ENCODE data around the gene PRDM1. TPM values are rescaled to one million over a fixed set of nuclear protein-coding genes. Genes with fewer than 3 reads are reported as not detected.

The PRDM1 gene
- total and polyA plus RNA-seq, 5 donors from 2014 or later: 48.6 to 327 (median 70.0) TPM

DNA sequence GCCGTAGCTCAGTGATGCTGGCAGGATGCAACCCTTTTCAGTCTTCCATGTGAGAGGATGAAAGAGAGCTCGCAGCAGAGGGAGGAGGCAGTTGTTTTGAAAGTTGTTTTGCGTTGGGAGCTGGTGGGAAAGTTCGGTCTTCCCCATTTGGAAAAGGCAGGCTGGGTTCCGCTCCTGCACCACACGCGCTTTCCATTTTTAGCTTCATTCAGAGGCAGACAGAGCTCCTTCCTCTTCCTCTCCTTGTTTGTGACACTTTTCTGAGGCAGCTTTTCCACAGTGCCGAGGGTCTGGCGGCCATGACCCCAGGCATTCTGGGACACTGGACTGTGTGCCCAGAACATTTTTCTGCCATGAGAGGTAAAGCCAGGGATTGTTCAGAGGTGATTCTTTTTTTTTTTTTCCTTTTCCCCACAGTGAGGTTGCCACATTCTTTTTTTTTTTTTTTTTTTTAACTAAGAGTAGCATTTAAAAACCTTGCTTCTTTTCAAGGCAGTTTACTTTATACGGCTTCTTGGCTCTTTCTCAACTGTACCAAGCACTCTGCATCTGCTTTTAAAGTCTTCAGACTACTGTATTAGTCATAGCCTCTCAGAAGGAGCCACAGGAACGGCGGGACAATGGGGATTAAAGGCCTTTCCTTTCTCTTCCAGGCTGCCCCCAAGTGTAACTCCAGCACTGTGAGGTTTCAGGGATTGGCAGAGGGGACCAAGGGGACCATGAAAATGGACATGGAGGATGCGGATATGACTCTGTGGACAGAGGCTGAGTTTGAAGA, 1.6 kb downstream of the PRDM1 start:
- H3K4me3 ChIP-seq (ENCODE audit: low read depth, low read length): peak overlapping the region; percentile 94
- no peak for DNase-seq
- peaks cover 4% of the 10 kb centered on the region for H3K27me3 Mint-ChIP-seq

DNA sequence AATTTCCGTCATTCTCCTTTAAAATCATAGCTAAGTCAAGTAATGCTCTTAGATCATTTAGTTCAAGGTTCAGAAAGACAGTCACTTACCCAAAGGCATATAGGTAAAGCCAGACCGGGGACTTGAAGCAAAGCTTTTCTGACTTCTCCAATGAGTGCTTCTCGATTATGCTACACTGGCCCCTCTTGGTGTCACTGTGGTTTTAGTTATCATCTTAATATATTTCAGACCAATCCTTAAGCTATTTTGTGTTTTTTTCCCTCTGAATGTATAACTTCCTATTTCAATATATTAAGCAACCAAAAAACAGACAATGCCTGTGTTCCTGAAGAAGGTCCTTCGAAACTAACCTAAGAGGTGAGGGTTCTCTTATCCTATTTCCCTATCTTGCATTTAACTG, 3.9 kb downstream of the PRDM1 start:
- H3K36me3 Mint-ChIP-seq: peaks cover 8% of the 10 kb centered on the region
- peaks cover 4% of the 10 kb centered on the region for H3K27me3 Mint-ChIP-seq

More for the DNA sequence above, 1.6 kb downstream of the PRDM1 start:
- no peaks in the 10 kb centered on the region for H3K9me3 Mint-ChIP-seq
- H3K36me3 ChIP-seq (ENCODE audit: control insufficient read depth, insufficient read depth, low read length): no peaks in the 10 kb centered on the region
- H3K4me1 Mint-ChIP-seq: peaks cover 37 to 92% (median 71%) of the 10 kb centered on the region in 4 donors
- peak overlapping the region; percentile 93 to 94 (median 94) for H3K4me3 Mint-ChIP-seq
- H3K9me3 ChIP-seq (ENCODE audit: control insufficient read depth in 2 of 2, low read length in 2 of 2): no peaks in the 10 kb centered on the region
- ATAC-seq (ENCODE audit: low read depth in 2 of 2): no peak
- H3K36me3 Mint-ChIP-seq: peaks cover 8% of the 10 kb centered on the region
- H3K27ac ChIP-seq (ENCODE audit: insufficient read depth, low read length, poor library complexity, severe bottlenecking): peak overlapping the region; percentile 72
- H3K27me3 ChIP-seq (ENCODE audit: control insufficient read depth, insufficient read depth, low read length): no peaks in the 10 kb centered on the region
- peaks cover 87% of the 10 kb centered on the region for H3K4me1 ChIP-seq (ENCODE audit: control insufficient read depth, insufficient read depth, low read length, poor library complexity, severe bottlenecking)
- H3K27ac Mint-ChIP-seq: peak overlapping the region; percentile 87 to 94 (median 88)

DNA sequence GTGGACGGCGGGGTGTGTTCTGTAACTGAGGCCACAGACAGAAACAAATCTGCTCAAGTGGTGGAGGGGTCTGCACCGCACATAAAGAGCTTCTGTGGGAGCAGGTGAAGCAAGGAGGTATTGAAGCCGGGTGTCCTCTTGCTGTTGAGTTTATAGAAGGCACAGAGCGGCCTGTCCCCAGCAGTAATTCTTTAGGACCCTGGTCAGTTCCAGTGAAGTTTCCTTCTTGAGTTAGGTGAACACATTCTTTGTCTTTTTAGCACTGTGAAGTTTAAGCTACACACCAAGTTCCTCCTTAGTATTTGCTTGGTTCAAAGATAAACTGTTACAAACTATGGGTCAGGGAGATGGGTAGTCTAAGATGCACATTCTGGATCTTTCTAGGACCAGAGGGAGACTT, 6.1 kb downstream of the PRDM1 start:
- no peak for DNase-seq
- Mint-ChIP-seq H3K27me3 (peaks cover 4% of the 10 kb centered on the region), H3K4me1 (peaks cover 26 to 92% (median 69%) of the 10 kb centered on the region in 4 donors), H3K9me3 (no peaks in the 10 kb centered on the region), H3K36me3 (peaks cover 15% of the 10 kb centered on the region), H3K27ac (peak overlapping the region; percentile 13 to 57 (median 56)), H3K4me3 (peak overlapping the region; percentile 71 to 94 (median 92))
- Histone ChIP-seq H3K9me3 (ENCODE audit: control insufficient read depth in 2 of 2, low read length in 2 of 2) (no peaks in the 10 kb centered on the region), H3K27ac (ENCODE audit: insufficient read depth, low read length, poor library complexity, severe bottlenecking) (peak overlapping the region; percentile 64), H3K36me3 (ENCODE audit: control insufficient read depth, insufficient read depth, low read length) (no peaks in the 10 kb centered on the region), H3K27me3 (ENCODE audit: control insufficient read depth, insufficient read depth, low read length) (no peaks in the 10 kb centered on the region), H3K4me1 (ENCODE audit: control insufficient read depth, insufficient read depth, low read length, poor library complexity, severe bottlenecking) (peaks cover 96% of the 10 kb centered on the region), H3K4me3 (ENCODE audit: low read depth, low read length) (peak overlapping the region; percentile 71)
- no peak for ATAC-seq (ENCODE audit: low read depth in 2 of 2)

More for the DNA sequence above, 3.9 kb downstream of the PRDM1 start:
- H3K4me3 Mint-ChIP-seq: peak overlapping the region; percentile 90 to 94 (median 94)
- peak in 2 of 3 donors; percentile 52 to 71 for DNase-seq
- peaks cover 32 to 90% (median 70%) of the 10 kb centered on the region in 4 donors for H3K4me1 Mint-ChIP-seq
- peak; percentile 28 to 32 for ATAC-seq (ENCODE audit: low read depth in 2 of 2)
- no peaks in the 10 kb centered on the region for H3K36me3 ChIP-seq (ENCODE audit: control insufficient read depth, insufficient read depth, low read length)
- H3K9me3 Mint-ChIP-seq: no peaks in the 10 kb centered on the region
- H3K9me3 ChIP-seq (ENCODE audit: control insufficient read depth in 2 of 2, low read length in 2 of 2): no peaks in the 10 kb centered on the region
- H3K27me3 ChIP-seq (ENCODE audit: control insufficient read depth, insufficient read depth, low read length): no peaks in the 10 kb centered on the region
- peak overlapping the region; percentile 66 for H3K27ac ChIP-seq (ENCODE audit: insufficient read depth, low read length, poor library complexity, severe bottlenecking)
- peak overlapping the region; percentile 94 for H3K4me3 ChIP-seq (ENCODE audit: low read depth, low read length)
- peak overlapping the region; percentile 56 to 97 (median 70) for H3K27ac Mint-ChIP-seq
- peaks cover 92% of the 10 kb centered on the region for H3K4me1 ChIP-seq (ENCODE audit: control insufficient read depth, insufficient read depth, low read length, poor library complexity, severe bottlenecking)

DNA sequence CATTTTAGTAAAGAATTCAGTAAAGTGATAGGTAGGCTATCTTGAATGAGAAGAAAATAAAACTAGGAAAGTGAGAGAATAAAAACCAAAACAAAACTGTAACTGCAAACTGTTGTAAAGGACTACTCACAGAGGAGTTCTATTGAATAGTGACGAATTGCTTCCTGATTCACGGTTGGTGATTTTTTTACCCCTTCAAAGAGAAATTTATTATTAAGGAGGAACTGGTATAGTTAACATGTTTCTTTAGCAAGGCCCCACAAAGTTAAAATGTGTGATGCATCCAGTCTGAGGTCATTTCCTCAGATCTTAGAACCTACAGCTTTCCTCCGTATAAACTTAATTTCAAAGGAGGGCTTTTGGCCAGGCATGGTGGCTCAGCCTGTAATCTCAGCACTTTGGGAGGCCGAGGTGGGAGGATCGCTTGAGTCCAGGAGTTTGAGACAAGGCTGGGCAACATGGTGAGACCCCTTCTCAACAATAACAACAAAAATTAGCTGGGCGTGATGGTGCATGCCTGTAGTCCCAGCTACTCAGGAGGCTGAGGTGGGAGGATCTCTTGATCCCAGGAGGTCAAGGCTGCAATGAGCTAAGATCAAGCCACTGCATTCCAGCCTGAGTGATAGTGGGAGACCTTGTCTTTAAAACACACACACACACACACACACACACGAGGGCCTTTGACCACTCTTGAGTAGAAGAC, 8.3 kb downstream of the PRDM1 start:
- peaks cover 84% of the 10 kb centered on the region for H3K4me1 ChIP-seq (ENCODE audit: control insufficient read depth, insufficient read depth, low read length, poor library complexity, severe bottlenecking)
- DNase-seq: peak in 1 of 3 donors; percentile 60
- Mint-ChIP-seq H3K4me3 (peak overlapping the region; percentile 72 to 90 (median 86)), H3K4me1 (peaks cover 26 to 86% (median 59%) of the 10 kb centered on the region in 4 donors), H3K27ac (peak overlapping the region; percentile 76 to 98 (median 92)), H3K27me3 (no peaks in the 10 kb centered on the region), H3K9me3 (no peaks in the 10 kb centered on the region), H3K36me3 (peaks cover 15% of the 10 kb centered on the region)
- H3K36me3 ChIP-seq (ENCODE audit: control insufficient read depth, insufficient read depth, low read length): no peaks in the 10 kb centered on the region
- peak overlapping the region; percentile 64 for H3K27ac ChIP-seq (ENCODE audit: insufficient read depth, low read length, poor library complexity, severe bottlenecking)
- peak overlapping the region; percentile 71 for H3K4me3 ChIP-seq (ENCODE audit: low read depth, low read length)
- H3K27me3 ChIP-seq (ENCODE audit: control insufficient read depth, insufficient read depth, low read length): no peaks in the 10 kb centered on the region
- no peaks in the 10 kb centered on the region for H3K9me3 ChIP-seq (ENCODE audit: control insufficient read depth in 2 of 2, low read length in 2 of 2)
- peak; percentile 5 to 7 for ATAC-seq (ENCODE audit: low read depth in 2 of 2)

DNA sequence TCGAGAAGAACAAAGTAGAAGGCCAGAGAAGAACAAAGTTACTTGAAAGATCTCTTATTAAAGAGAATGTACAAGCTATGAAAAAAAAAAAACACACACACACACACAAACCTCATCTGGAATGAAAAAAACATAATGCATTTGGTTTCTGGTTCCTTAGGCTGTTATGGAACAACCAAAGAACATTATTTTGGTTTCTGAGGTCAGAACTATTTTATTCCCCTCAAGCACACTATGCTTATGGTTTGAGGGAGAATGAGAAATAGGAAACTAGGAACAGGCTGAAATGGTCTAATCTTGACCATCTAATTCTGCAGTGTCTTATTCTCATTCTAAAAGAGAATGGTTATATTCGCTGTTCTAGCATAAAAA, 8.8 kb downstream of the PRDM1 start:
- H3K27me3 Mint-ChIP-seq: no peaks in the 10 kb centered on the region
- Histone ChIP-seq H3K27ac (ENCODE audit: insufficient read depth, low read length, poor library complexity, severe bottlenecking) (peak overlapping the region; percentile 44), H3K4me3 (ENCODE audit: low read depth, low read length) (peak overlapping the region; percentile 71), H3K36me3 (ENCODE audit: control insufficient read depth, insufficient read depth, low read length) (no peaks in the 10 kb centered on the region), H3K4me1 (ENCODE audit: control insufficient read depth, insufficient read depth, low read length, poor library complexity, severe bottlenecking) (peaks cover 79% of the 10 kb centered on the region), H3K27me3 (ENCODE audit: control insufficient read depth, insufficient read depth, low read length) (no peaks in the 10 kb centered on the region), H3K9me3 (ENCODE audit: control insufficient read depth in 2 of 2, low read length in 2 of 2) (no peaks in the 10 kb centered on the region)
- ATAC-seq (ENCODE audit: low read depth in 2 of 2) (no peak), DNase-seq (no peak)
- peak overlapping the region; percentile 72 to 90 (median 86) for H3K4me3 Mint-ChIP-seq
- H3K36me3 Mint-ChIP-seq: peaks cover 12% of the 10 kb centered on the region
- peaks cover 22 to 84% (median 55%) of the 10 kb centered on the region in 4 donors for H3K4me1 Mint-ChIP-seq
- H3K27ac Mint-ChIP-seq: peak overlapping the region; percentile 76 to 98 (median 92)
- no peaks in the 10 kb centered on the region for H3K9me3 Mint-ChIP-seq

DNA sequence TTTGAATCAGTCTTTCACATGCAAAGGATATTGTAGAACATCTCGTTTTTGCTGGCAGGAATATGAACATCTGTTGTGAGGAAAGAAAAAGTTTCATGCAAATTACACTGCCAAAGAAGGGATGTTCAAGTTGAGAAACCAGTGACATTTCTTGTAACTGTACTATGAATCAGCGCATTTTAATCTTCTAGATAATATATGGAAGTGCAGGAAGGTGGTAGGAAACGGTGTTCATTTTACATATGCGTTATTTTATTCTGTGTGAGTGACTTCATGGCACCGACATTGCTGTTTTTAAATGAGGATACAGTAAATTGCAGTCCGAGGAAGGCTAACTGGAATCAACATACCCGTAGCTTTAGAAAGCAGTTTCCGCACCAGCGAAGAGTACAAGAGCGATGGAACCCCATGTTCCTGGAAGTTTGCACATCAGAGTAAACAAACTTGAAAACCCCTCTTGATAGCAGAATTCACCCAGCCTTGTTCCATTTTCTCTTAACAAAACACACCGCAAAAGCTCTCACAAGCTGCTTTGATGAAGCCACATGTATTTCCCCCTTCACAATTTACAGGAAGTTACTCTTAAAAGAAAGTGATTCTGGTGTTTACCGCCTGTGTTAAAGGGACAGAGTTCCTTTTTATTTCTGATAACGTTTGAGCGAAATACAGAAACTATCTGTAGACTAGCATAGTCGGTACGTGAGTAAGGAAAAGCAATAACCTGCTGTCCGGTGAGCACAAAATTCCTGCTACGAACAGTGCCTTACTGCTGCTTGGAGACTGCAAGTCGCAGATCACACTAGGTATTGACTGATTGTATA, 11.5 kb downstream of the PRDM1 start:
- DNase-seq (peak; percentile 47 to 94 (median 89)), ATAC-seq (ENCODE audit: low read depth in 2 of 2) (peak; percentile 55 to 59)
- Mint-ChIP-seq H3K4me3 (peak overlapping the region; percentile 91 to 99 (median 96)), H3K4me1 (peaks cover 13 to 85% (median 50%) of the 10 kb centered on the region in 4 donors), H3K27me3 (no peaks in the 10 kb centered on the region), H3K36me3 (peaks cover 25% of the 10 kb centered on the region), H3K27ac (peak overlapping the region; percentile 95 to 100 (median 97)), H3K9me3 (no peaks in the 10 kb centered on the region)
- Histone ChIP-seq H3K27me3 (ENCODE audit: control insufficient read depth, insufficient read depth, low read length) (no peaks in the 10 kb centered on the region), H3K9me3 (ENCODE audit: control insufficient read depth in 2 of 2, low read length in 2 of 2) (no peaks in the 10 kb centered on the region), H3K36me3 (ENCODE audit: control insufficient read depth, insufficient read depth, low read length) (peaks cover 2% of the 10 kb centered on the region), H3K4me1 (ENCODE audit: control insufficient read depth, insufficient read depth, low read length, poor library complexity, severe bottlenecking) (peaks cover 75% of the 10 kb centered on the region), H3K27ac (ENCODE audit: insufficient read depth, low read length, poor library complexity, severe bottlenecking) (peak overlapping the region; percentile 90), H3K4me3 (ENCODE audit: low read depth, low read length) (peak overlapping the region; percentile 100)

All from CD4-positive, CD25-positive, alpha-beta regulatory T cell (primary cell).